Astrocyte of the cerebellum (primary cell): ENCODE measurements around the gene ODAPH.
"Not testable (repeated sequence)": the region's sequence is repeated elsewhere in the genome, so short reads cannot be mapped to it uniquely, and the experiment has no call there.

Experiments
- DNase-seq: peaks from one replicate; pipeline ENCODE4 v3.0.0-alpha.2; 2011; ENCODE audit warnings: low read depth
- H3K4me3 ChIP-seq: 2 replicates; pipeline ENCODE4 v1.5.1; 2011; ENCODE audit warnings: mild to moderate bottlenecking, low read depth, low read length, moderate library complexity
- in situ Hi-C: cut with HindIII; loops from 2 replicates; pipeline ENCODE4 v1.10.0; 2017; ENCODE audit warnings: low sequenced_read_pairs
- TF ChIP-seq, protein P1 (sequence below): IDR thresholded peaks from 2 replicates; pipeline ENCODE4 v1.5.1; 2012; ENCODE audit warnings: low read length, low read depth, moderate library complexity, mild to moderate bottlenecking; ENCODE audit errors: missing control alignments

The ODAPH gene, protein sequence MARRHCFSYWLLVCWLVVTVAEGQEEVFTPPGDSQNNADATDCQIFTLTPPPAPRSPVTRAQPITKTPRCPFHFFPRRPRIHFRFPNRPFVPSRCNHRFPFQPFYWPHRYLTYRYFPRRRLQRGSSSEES

DNA sequence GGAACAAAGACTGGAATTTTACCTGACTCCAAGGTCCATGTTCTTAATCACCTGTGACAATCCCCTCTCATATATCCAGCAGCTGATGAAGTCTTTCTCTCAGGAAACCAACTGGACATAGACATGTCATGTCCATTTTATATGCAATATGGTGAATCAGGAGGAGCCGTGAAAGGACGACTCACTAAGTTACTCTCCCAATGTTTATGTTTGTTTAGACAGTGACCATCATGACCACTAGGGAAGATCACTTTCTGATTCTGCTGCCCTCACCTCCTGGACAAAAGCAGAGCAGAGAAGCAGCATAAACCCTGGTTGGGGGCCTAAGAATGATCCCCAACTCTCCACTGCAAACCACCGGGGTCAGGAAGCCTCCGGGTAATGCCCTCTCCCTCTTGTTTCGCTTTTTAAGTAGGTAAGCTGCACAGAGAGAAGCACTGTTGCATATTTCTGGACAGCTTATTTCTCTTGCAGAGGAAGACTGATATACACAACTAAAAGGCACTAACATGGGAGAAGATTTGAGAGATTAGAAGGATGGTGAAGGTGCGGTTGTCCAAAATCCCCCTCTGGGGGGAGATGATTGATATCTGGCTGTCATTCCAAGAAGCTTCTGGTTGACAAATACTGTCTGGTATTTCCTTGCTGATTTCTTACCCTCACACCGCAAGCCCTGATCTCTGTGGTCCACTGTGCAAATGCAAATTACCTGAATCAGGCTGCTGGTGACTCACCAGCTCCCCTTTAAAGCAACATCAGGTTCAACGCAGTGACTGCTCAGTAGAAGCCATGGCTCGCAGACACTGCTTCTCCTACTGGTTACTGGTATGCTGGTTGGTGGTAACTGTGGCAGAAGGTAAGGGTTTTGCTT lies at the start of gene ODAPH:
Gene ODAPH (plus strand): TSS at position 773 of the 871 bp plus-strand sequence. CDS start 17 bp downstream, at position 790.
- peak; percentile 68 for DNase-seq
- in situ Hi-C loops: no loop called here
- TF ChIP-seq, protein P1, sequence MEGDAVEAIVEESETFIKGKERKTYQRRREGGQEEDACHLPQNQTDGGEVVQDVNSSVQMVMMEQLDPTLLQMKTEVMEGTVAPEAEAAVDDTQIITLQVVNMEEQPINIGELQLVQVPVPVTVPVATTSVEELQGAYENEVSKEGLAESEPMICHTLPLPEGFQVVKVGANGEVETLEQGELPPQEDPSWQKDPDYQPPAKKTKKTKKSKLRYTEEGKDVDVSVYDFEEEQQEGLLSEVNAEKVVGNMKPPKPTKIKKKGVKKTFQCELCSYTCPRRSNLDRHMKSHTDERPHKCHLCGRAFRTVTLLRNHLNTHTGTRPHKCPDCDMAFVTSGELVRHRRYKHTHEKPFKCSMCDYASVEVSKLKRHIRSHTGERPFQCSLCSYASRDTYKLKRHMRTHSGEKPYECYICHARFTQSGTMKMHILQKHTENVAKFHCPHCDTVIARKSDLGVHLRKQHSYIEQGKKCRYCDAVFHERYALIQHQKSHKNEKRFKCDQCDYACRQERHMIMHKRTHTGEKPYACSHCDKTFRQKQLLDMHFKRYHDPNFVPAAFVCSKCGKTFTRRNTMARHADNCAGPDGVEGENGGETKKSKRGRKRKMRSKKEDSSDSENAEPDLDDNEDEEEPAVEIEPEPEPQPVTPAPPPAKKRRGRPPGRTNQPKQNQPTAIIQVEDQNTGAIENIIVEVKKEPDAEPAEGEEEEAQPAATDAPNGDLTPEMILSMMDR: no peak
- no peak within 1 kb of the TSS for H3K4me3 ChIP-seq

DNA sequence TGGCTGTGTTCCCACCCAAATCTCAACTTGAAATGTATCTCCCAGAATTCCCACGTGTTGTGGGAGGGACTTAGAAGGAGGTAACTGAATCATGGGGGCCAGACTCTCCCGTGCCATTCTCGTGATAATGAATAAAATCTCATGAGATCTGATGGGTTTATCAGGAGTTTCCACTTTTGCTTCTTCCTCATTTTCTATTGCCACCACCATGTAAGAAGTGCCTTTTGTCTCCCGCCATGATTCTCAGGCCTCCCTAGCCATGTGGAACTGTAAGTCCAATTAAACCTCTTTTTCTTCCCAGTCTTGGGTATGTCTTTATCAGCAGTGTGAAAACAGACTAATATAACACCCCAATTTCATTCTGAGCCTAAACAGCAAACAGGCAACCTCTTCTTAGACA lies 46.3 kb upstream of the ODAPH start:
- H3K4me3 ChIP-seq, in situ Hi-C loops, DNase-seq: not testable (repeated sequence)

DNA sequence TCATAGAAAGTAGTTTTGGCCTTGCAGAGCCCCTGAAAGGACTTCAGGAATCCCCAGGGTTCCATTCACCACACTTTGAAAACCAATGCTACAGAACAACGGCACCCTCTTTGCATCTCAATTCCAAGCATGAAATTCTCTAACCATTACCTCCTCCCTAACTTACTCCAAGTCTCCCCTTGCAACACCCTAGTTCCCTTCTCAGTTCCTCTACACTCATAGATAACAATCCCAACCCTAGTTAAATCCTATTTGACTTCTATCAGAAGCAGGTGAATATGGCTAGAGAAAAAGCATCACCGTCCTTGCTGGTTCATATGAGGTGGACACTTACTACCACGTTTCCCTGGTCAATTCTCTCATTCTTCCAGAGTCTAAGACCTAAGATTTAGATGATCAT lies 44.0 kb upstream of the ODAPH start:
- TF ChIP-seq, protein P1: no peak
- peak overlapping the region; percentile 16 for H3K4me3 ChIP-seq
- no peak for DNase-seq
- in situ Hi-C loops: no loop called here

DNA sequence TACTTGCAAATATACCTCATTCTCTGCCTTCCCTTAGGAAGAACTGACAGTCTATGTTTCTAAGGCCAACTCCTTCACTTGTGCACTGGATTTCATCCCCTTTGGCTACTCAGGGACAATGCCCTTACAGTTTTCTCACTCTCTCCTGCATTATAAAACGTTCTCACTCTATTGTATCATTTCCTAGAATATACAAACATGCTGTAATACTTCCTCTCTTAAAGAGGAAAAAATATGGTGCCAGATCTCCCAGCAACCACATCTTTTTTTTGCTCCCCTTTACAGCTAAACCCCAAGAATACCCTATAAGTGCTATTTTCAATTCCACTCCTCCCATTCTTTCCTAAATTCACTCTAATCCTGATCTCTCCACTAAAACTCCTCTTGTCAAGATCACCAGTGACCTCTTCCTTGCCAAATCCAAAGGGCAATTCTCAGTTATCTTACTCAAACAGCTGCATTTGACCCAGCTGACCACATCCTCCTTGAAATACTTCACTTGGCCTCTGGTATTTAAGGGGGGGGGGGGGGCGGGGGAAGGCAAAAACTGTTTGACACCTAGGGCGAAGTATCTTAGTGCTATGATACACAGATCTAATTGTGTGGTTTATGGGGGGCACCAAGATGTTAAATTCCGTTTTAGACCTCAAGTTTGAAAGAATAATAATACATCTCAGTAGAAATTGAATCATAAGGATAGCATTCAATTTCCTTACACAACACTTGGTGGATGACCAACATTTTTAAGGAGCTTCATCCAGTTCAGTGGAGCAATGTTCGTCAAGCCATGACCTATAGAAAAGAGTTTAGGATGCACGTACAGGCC lies 43.3 kb upstream of the ODAPH start:
- in situ Hi-C loops: no loop called here
- DNase-seq: peak; percentile 20
- peak overlapping the region; percentile 69 for H3K4me3 ChIP-seq
- TF ChIP-seq, protein P1: no peak

DNA sequence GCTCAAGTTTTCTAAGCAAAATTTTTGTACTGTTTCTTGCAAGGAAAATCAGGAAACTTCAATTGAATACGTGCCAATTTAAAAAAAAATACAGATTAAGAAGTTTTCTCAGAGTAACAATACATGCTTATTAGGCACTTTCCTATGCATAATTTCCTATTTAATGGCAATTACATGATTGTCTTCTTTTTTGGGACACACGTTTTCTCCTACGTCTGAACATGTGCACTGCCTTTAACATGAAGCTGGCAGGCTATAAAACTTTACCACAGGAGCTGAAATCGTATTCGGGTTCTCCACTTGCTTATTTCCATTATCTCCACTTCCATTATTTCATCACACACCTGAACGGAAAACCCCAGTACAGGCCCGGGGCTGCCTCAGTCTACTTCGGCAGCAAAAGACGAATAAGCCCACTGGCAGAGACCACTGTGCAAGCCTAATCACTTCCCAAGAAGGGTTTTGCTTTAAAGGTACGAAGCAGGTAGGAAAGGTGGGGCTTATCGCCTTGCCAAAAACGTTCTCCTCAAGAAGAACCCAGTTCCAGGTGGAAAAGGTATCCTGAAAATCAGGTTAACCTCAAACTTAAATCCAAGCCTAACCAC lies 42.2 kb upstream of the ODAPH start:
- no peak for DNase-seq
- in situ Hi-C loops: no loop called here
- TF ChIP-seq, protein P1: no peak
- H3K4me3 ChIP-seq: peak overlapping the region; percentile 69

DNA sequence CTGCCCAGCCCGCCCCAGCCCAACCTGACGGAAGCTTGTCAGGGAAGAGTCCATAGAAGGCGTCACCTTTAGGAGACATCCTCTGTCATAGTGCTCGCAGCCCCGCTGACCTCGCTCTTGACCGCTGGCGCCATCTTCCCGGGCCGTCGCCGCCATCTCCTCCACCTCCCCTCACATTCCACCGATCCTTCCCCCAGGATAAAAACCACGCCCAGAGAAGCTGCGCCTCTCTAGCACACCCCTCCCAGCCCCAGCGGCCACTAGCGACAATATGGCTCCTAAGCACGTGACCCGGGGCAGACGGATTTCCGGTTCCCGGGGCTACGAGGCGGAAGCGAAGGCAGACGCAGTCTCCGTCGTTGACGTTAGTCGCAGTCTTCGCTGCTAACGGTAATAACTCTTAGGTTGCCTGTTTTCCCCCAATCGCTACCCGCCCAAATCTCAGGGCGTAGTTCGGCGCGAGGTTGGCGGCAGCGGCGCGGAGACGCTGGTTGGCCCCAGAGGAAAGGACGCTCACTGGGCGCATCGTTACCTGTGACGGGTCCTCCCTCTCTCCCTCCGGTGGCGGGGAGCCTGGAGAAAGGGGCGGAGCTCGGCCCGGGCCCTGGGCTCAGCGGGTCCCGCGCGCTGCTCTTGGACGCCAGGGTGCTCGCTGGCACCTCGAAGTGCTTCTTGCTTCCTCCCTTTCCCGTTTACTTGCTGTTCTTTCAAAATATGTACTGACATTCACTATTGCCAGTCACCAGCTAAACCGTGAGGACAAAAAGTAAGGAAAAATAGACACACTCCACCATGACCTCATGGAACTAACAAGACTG lies 41.5 kb upstream of the ODAPH start, which contains the start of the genes RCHY1 and THAP6:
Gene RCHY1 (minus strand): TSS at position 273 of the 818 bp plus-strand sequence. CDS start 117 bp downstream, at position 156.
Gene THAP6 (plus strand): TSS at position 343 of the 818 bp plus-strand sequence. CDS start 980 bp downstream, outside the sequence.
- TF ChIP-seq, protein P1: no peak
- H3K4me3 ChIP-seq: peak within 1 kb of the TSS; percentile 69
- DNase-seq: peak; percentile 90
- in situ Hi-C loops: no loop called here
